Activated CD4-positive, alpha-beta T cell treated with anti-CD3 and anti-CD28 coated beads for 36 hours (primary cell): ENCODE results near the gene PLEKHJ1. TPM values are rescaled to one million over a fixed set of nuclear protein-coding genes. Genes with fewer than 3 reads are reported as not detected.

Source experiments
- ATAC-seq: fragments of 200-7000 bp; cut with Tn5 transposase; one replicate; pipeline ENCODE4 v1.10.0; 2021; ENCODE audit warnings: mild to moderate bottlenecking, moderate library complexity
- CTCF ChIA-PET: fragments of 350-600 bp; sonication (Branson Sonifier 250); formaldehyde crosslinking; loops from one replicate; lab custom pipeline; 2021; ENCODE audit warnings: antibody characterized with exemption; lab: Charles Lee
- POLR2A ChIA-PET: fragments of 350-600 bp; sonication (Branson Sonifier 250); formaldehyde crosslinking; loops from one replicate; lab custom pipeline; 2021; ENCODE audit warnings: antibody characterized with exemption, inconsistent platforms; lab: Charles Lee
- DNase-seq: peaks from one replicate; pipeline ENCODE4 v3.0.0-alpha.2; 2020
- H3K27ac Mint-ChIP-seq: one replicate; pipeline ENCODE4 v1.8.0; 2021; ENCODE audit warnings: mixed read lengths
- H3K27me3 Mint-ChIP-seq: one replicate; pipeline ENCODE4 v1.8.0; 2021; ENCODE audit warnings: mixed read lengths
- H3K36me3 Mint-ChIP-seq: one replicate; pipeline ENCODE4 v1.8.0; 2021; ENCODE audit warnings: low read depth, mixed read lengths
- H3K4me1 Mint-ChIP-seq: one replicate; pipeline ENCODE4 v1.8.0; 2021; ENCODE audit warnings: mixed read lengths
- H3K4me3 Mint-ChIP-seq: one replicate; pipeline ENCODE4 v1.8.0; 2021; ENCODE audit warnings: mild to moderate bottlenecking, moderate library complexity, mixed read lengths
- H3K9me3 Mint-ChIP-seq: one replicate; pipeline ENCODE4 v1.8.0; 2021; ENCODE audit warnings: low read depth, mixed read lengths
- intact Hi-C, 2 experiments: fragments of 100-400 bp; cut with DNase I in 1 of 2; cut with micrococcal nuclease in 1 of 2; formaldehyde crosslinking; loops; one replicate each; pipeline versions ENCODE4 v1.14.2 to v1.15.1; 2022 to 2024; cut with DNase I, micrococcal nuclease
- total RNA-seq, 2 experiments: library from RNA; stranded (reverse); gene quantifications; one replicate each; pipeline ENCODE4 v1.2.3, GENCODE V29; 2021

PLEKHJ1 gene
- total RNA-seq, 2 experiments from 2014 or later, result 38.4 to 61.8 TPM

GRCh38 chr19:2268861-2269243, 32.7 kb upstream of the PLEKHJ1 start:
- peak overlapping the region; percentile 89 for H3K4me3 Mint-ChIP-seq

GRCh38 chr19:2268480-2268830, 32.3 kb upstream of the PLEKHJ1 start:
- Mint-ChIP-seq H3K4me1 (peaks cover 29% of the 10 kb centered on the region), H3K4me3 (peak overlapping the region; percentile 89), H3K27me3 (no peaks in the 10 kb centered on the region), H3K36me3 (peaks cover 24% of the 10 kb centered on the region), H3K27ac (peak overlapping the region; percentile 75), H3K9me3 (no peaks in the 10 kb centered on the region)
- DNase-seq (no peak), ATAC-seq (no peak)
- POLR2A ChIA-PET, result no interaction called here
- CTCF ChIA-PET, result interaction anchor here (0.7 kb wide), 1 partner anchor 181 kb away, joined by 3 read pairs; no protein-coding TSS in a partner anchor
- intact Hi-C loops, result loop anchor here (2.0 to 10.0 kb wide), 4 partner anchors 16 to 356 kb away; partner anchors contain the start of gene AP3D1 (in 1 of the 2)

More at GRCh38 chr19:2268861-2269243, 32.7 kb upstream of the PLEKHJ1 start:
- Mint-ChIP-seq H3K36me3 (peaks cover 28% of the 10 kb centered on the region), H3K27me3 (no peaks in the 10 kb centered on the region), H3K4me1 (peaks cover 32% of the 10 kb centered on the region), H3K27ac (peak overlapping the region; percentile 75), H3K9me3 (no peaks in the 10 kb centered on the region)
- no peak for ATAC-seq
- intact Hi-C loops, result loop anchor here (1.0 to 10.0 kb wide), 12 partner anchors 11 to 406 kb away; partner anchors contain the start of genes AP3D1 (in 2 of the 2), DOT1L (in 1 of the 2), IZUMO4 (in 1 of the 2) and KLF16 (in 1 of the 2)
- ChIA-PET CTCF (no interaction called here), POLR2A (no interaction called here)
- no peak for DNase-seq

GRCh38 chr19:2266183-2266993, 30.3 kb upstream of the PLEKHJ1 start:
- ChIA-PET CTCF (interaction anchor here (0.7 to 1.0 kb wide), 2 partner anchors 8 to 27 kb away, joined by 3 read pairs; no protein-coding TSS in a partner anchor), POLR2A (no interaction called here)
- Mint-ChIP-seq H3K27ac (peak overlapping the region; percentile 59), H3K36me3 (peaks cover 10% of the 10 kb centered on the region), H3K27me3 (no peaks in the 10 kb centered on the region), H3K9me3 (no peaks in the 10 kb centered on the region), H3K4me1 (peaks cover 17% of the 10 kb centered on the region), H3K4me3 (no peak overlapping the region)
- DNase-seq (peak; percentile 73), ATAC-seq (peak; percentile 11)
- intact Hi-C loops, result loop anchor here in 1 of 2 experiments (10.0 kb wide), 1 partner anchor 358 kb away; no protein-coding TSS in a partner anchor

- CTCF ChIA-PET, result interaction anchor here (0.6 to 5.9 kb wide), 13 partner anchors 10 to 1128 kb away, joined by 3 to 52 read pairs (median 3); partner anchors contain the start of gene PLEKHJ1
- Mint-ChIP-seq H3K36me3 (no peaks in the 10 kb centered on the region), H3K27ac (no peak overlapping the region), H3K27me3 (no peaks in the 10 kb centered on the region), H3K4me3 (no peak overlapping the region), H3K9me3 (no peaks in the 10 kb centered on the region), H3K4me1 (peaks cover 33% of the 10 kb centered on the region)
- ATAC-seq (peak; percentile 33), DNase-seq (peak; percentile 81)
- intact Hi-C loops, result loop anchor here in 1 of 2 experiments (10.0 kb wide), 1 partner anchor 363 kb away; no protein-coding TSS in a partner anchor
- POLR2A ChIA-PET, result interaction anchor here (0.6 to 1.2 kb wide), 2 partner anchors 10 to 106 kb away, joined by 4 to 5 read pairs; no protein-coding TSS in a partner anchor
Observed at GRCh38 chr19:2261438-2262172, 25.5 kb upstream of the PLEKHJ1 start.

GRCh38 chr19:2260341-2260805, 24.2 kb upstream of the PLEKHJ1 start:
- H3K36me3 Mint-ChIP-seq, result no peaks in the 10 kb centered on the region
- intact Hi-C loops, result loop anchor here in 1 of 2 experiments (10.0 kb wide), 1 partner anchor 364 kb away; no protein-coding TSS in a partner anchor
- H3K27ac Mint-ChIP-seq, result peak overlapping the region; percentile 45
- H3K4me3 Mint-ChIP-seq, result no peak overlapping the region
- no peak for ATAC-seq
- no peak for DNase-seq
- POLR2A ChIA-PET, result interaction anchor here (1.2 to 1.8 kb wide), 2 partner anchors 11 to 44 kb away, joined by 3 to 5 read pairs; no protein-coding TSS in a partner anchor
- CTCF ChIA-PET, result interaction anchor here (0.8 to 5.9 kb wide), 4 partner anchors 12 to 1240 kb away, joined by 3 to 52 read pairs (median 7); partner anchors contain the start of gene DOHH
- peaks cover 30% of the 10 kb centered on the region for H3K4me1 Mint-ChIP-seq
- no peaks in the 10 kb centered on the region for H3K27me3 Mint-ChIP-seq
- H3K9me3 Mint-ChIP-seq, result no peaks in the 10 kb centered on the region

- H3K36me3 Mint-ChIP-seq, result no peaks in the 10 kb centered on the region
- intact Hi-C loops, result no loop called here
- ChIA-PET CTCF (interaction anchor here (0.6 to 5.9 kb wide), 7 partner anchors 13 to 220 kb away, joined by 3 to 52 read pairs (median 3); no protein-coding TSS in a partner anchor), POLR2A (interaction anchor here (1.8 kb wide), 1 partner anchor 43 kb away, joined by 5 read pairs; no protein-coding TSS in a partner anchor)
- no peaks in the 10 kb centered on the region for H3K27me3 Mint-ChIP-seq
- H3K4me1 Mint-ChIP-seq, result peaks cover 30% of the 10 kb centered on the region
- H3K4me3 Mint-ChIP-seq, result peak overlapping the region; percentile 29
- ATAC-seq (no peak), DNase-seq (no peak)
- H3K27ac Mint-ChIP-seq, result peak overlapping the region; percentile 83
- H3K9me3 Mint-ChIP-seq, result no peaks in the 10 kb centered on the region
Observed at GRCh38 chr19:2259336-2259735, 23.2 kb upstream of the PLEKHJ1 start.

GRCh38 chr19:2255982-2256685, 20.0 kb upstream of the PLEKHJ1 start, which contains the start of gene JSRP1:
JSRP1 (minus strand) TSS chr19:2256417; CDS start chr19:2255314, 1,103 bp downstream.
- H3K36me3 Mint-ChIP-seq, result no peaks in the 10 kb centered on the region
- no peaks in the 10 kb centered on the region for H3K9me3 Mint-ChIP-seq
- ATAC-seq (no peak), DNase-seq (peak; percentile 45)
- ChIA-PET POLR2A (no interaction called here), CTCF (interaction anchor here (0.5 kb wide), 1 partner anchor 61 kb away, joined by 3 read pairs; no protein-coding TSS in a partner anchor)
- H3K27ac Mint-ChIP-seq, result no peak within 1 kb of the TSS
- peaks cover 39% of the 10 kb centered on the region for H3K4me1 Mint-ChIP-seq
- intact Hi-C loops, result no loop called here
- peaks cover 2% of the 10 kb centered on the region for H3K27me3 Mint-ChIP-seq
- no peak within 1 kb of the TSS for H3K4me3 Mint-ChIP-seq

- no peaks in the 10 kb centered on the region for H3K36me3 Mint-ChIP-seq
- ChIA-PET POLR2A (no interaction called here), CTCF (interaction anchor here (0.5 to 1.0 kb wide), 5 partner anchors 9 to 62 kb away, joined by 3 to 4 read pairs (median 3); partner anchors contain the start of gene PLEKHJ1)
- intact Hi-C loops, result no loop called here
- H3K4me1 Mint-ChIP-seq, result peaks cover 36% of the 10 kb centered on the region
- H3K9me3 Mint-ChIP-seq, result no peaks in the 10 kb centered on the region
- H3K4me3 Mint-ChIP-seq, result no peak overlapping the region
- no peak for DNase-seq
- ATAC-seq, result no peak
- peaks cover 2% of the 10 kb centered on the region for H3K27me3 Mint-ChIP-seq
- no peak overlapping the region for H3K27ac Mint-ChIP-seq
Observed at GRCh38 chr19:2255112-2255845, 19.1 kb upstream of the PLEKHJ1 start.

GRCh38 chr19:2254064-2254872, 18.1 kb upstream of the PLEKHJ1 start:
- ATAC-seq (no peak), DNase-seq (no peak)
- Mint-ChIP-seq H3K27me3 (peaks cover 4% of the 10 kb centered on the region), H3K27ac (no peak overlapping the region), H3K4me1 (peaks cover 30% of the 10 kb centered on the region), H3K36me3 (no peaks in the 10 kb centered on the region), H3K4me3 (no peak overlapping the region), H3K9me3 (no peaks in the 10 kb centered on the region)
- POLR2A ChIA-PET, result no interaction called here
- intact Hi-C loops, result no loop called here
- CTCF ChIA-PET, result interaction anchor here (0.7 to 1.7 kb wide), 4 partner anchors 14 to 61 kb away, joined by 3 to 6 read pairs (median 4); partner anchors contain the start of gene PLEKHJ1
